ENCODE results near the gene CDRT15. TPM values are rescaled to one million over a fixed set of nuclear protein-coding genes. Genes with fewer than 3 reads are reported as not detected.
"Not testable (repeated sequence)": the region's sequence is repeated elsewhere in the genome, so short reads cannot be mapped to it uniquely, and the experiment has no call there.

CDRT15 gene
- total RNA-seq, 3 donors from 2014 or later = not detected

GRCh38 chr17:14269473-14269872 lies 32.8 kb upstream of the CDRT15 start:
- no peak for DNase-seq (ENCODE audit: low spot score in 2 of 2)
- Histone ChIP-seq H3K27ac (no peak overlapping the region), H3K9me3 (peaks cover 0 to 1% of the 10 kb centered on the region in 2 donors), H3K4me1 (no peaks in the 10 kb centered on the region), H3K27me3 (no peaks in the 10 kb centered on the region), H3K4me3 (no peak overlapping the region), H3K36me3 (no peaks in the 10 kb centered on the region)
- intact Hi-C loops (cut with DNase I; ENCODE audit: low total_unique reads) = no loop called here
- TF ChIP-seq POLR2AphosphoS5 (IDR thresholded peaks at IDR 0.05) (no peak), POLR2A (IDR thresholded peaks at IDR 0.05) (no peak)
- TF ChIP-seq, protein P1, sequence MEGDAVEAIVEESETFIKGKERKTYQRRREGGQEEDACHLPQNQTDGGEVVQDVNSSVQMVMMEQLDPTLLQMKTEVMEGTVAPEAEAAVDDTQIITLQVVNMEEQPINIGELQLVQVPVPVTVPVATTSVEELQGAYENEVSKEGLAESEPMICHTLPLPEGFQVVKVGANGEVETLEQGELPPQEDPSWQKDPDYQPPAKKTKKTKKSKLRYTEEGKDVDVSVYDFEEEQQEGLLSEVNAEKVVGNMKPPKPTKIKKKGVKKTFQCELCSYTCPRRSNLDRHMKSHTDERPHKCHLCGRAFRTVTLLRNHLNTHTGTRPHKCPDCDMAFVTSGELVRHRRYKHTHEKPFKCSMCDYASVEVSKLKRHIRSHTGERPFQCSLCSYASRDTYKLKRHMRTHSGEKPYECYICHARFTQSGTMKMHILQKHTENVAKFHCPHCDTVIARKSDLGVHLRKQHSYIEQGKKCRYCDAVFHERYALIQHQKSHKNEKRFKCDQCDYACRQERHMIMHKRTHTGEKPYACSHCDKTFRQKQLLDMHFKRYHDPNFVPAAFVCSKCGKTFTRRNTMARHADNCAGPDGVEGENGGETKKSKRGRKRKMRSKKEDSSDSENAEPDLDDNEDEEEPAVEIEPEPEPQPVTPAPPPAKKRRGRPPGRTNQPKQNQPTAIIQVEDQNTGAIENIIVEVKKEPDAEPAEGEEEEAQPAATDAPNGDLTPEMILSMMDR (IDR thresholded peaks at IDR 0.05) = no peak

- Histone ChIP-seq H3K4me1 (no peaks in the 10 kb centered on the region), H3K27ac (no peak overlapping the region)
Measured at GRCh38 chr17:14268264-14268663, 31.6 kb upstream of the CDRT15 start.

GRCh38 chr17:14261406-14261805 lies 24.7 kb upstream of the CDRT15 start:
- Histone ChIP-seq H3K36me3 (no peaks in the 10 kb centered on the region), H3K9me3 (peaks cover 0 to 7% of the 10 kb centered on the region in 2 donors), H3K4me3 (no peak overlapping the region), H3K4me1 (no peaks in the 10 kb centered on the region), H3K27ac (no peak overlapping the region), H3K27me3 (no peaks in the 10 kb centered on the region)
- DNase-seq (ENCODE audit: low spot score in 2 of 2) = no peak
- intact Hi-C loops (cut with DNase I; ENCODE audit: low total_unique reads) = no loop called here
- no peak for TF ChIP-seq POLR2A (IDR thresholded peaks at IDR 0.05)
- TF ChIP-seq, protein P1 (IDR thresholded peaks at IDR 0.05) = no peak
- no peak for TF ChIP-seq POLR2AphosphoS5 (IDR thresholded peaks at IDR 0.05)

More at GRCh38 chr17:14268264-14268663, 31.6 kb upstream of the CDRT15 start:
- TF ChIP-seq, protein P1 (IDR thresholded peaks at IDR 0.05) = no peak
- TF ChIP-seq POLR2A (IDR thresholded peaks at IDR 0.05) (no peak), POLR2AphosphoS5 (IDR thresholded peaks at IDR 0.05) (no peak)
- Histone ChIP-seq H3K27me3 (no peaks in the 10 kb centered on the region), H3K9me3 (no peaks in the 10 kb centered on the region), H3K36me3 (no peaks in the 10 kb centered on the region), H3K4me3 (no peak overlapping the region)
- intact Hi-C loops (cut with DNase I; ENCODE audit: low total_unique reads) = no loop called here
- DNase-seq (ENCODE audit: low spot score in 2 of 2) = no peak

GRCh38 chr17:14245629-14246028 lies 9.0 kb upstream of the CDRT15 start:
- Histone ChIP-seq H3K9me3 (no peaks in the 10 kb centered on the region), H3K27ac (no peak overlapping the region), H3K4me1 (no peaks in the 10 kb centered on the region), H3K36me3 (no peaks in the 10 kb centered on the region), H3K27me3 (no peaks in the 10 kb centered on the region), H3K4me3 (no peak overlapping the region)
- intact Hi-C loops (cut with DNase I; ENCODE audit: low total_unique reads) = no loop called here
- no peak for DNase-seq (ENCODE audit: low spot score in 2 of 2)
- TF ChIP-seq POLR2AphosphoS5 (IDR thresholded peaks at IDR 0.05) = no peak
- TF ChIP-seq, protein P1 (IDR thresholded peaks at IDR 0.05) = no peak
- no peak for TF ChIP-seq POLR2A (IDR thresholded peaks at IDR 0.05)

GRCh38 chr17:14245002-14245401 lies 8.3 kb upstream of the CDRT15 start:
- no peaks in the 10 kb centered on the region for H3K36me3 ChIP-seq
- no peaks in the 10 kb centered on the region for H3K9me3 ChIP-seq
- intact Hi-C loops (cut with DNase I; ENCODE audit: low total_unique reads) = no loop called here
- no peak overlapping the region for H3K4me3 ChIP-seq
- TF ChIP-seq POLR2A (IDR thresholded peaks at IDR 0.05) = no peak
- no peaks in the 10 kb centered on the region for H3K27me3 ChIP-seq
- no peak overlapping the region for H3K27ac ChIP-seq
- DNase-seq (ENCODE audit: low spot score in 2 of 2) = no peak
- H3K4me1 ChIP-seq = no peaks in the 10 kb centered on the region

DNA sequence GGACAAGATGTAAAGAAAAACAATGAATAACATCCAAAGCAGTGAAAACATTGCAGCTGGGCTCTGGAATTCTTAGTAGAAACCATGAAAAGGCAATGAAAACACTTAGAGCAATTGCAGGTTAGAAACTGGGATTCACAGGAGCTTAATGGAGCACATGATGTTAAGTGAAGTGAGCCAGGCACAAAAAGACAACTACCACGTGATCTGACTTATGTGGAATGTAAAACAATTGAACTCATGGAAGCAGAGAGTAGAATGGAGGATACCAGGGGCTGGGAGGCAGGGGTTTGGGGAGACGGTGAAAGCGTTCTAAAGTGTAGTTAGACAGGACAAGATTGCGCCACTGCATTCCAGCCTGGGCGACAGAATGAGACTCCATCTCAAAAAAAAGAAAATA lies 2.6 kb upstream of the CDRT15 start:
- intact Hi-C loops (cut with DNase I; ENCODE audit: low total_unique reads); H3K27ac ChIP-seq; H3K4me3 ChIP-seq; H3K4me1 ChIP-seq; DNase-seq (ENCODE audit: low spot score in 2 of 2); H3K9me3 ChIP-seq; H3K27me3 ChIP-seq; H3K36me3 ChIP-seq: not testable (repeated sequence)

- intact Hi-C loops (cut with DNase I; ENCODE audit: low total_unique reads); H3K4me3 ChIP-seq; H3K9me3 ChIP-seq; H3K27ac ChIP-seq; DNase-seq (ENCODE audit: low spot score in 2 of 2); H3K27me3 ChIP-seq; H3K36me3 ChIP-seq; H3K4me1 ChIP-seq: not testable (repeated sequence)
Measured at GRCh38 chr17:14236032-14236431, 630 bp downstream of the CDRT15 start.

- H3K27me3 ChIP-seq; H3K36me3 ChIP-seq; H3K4me1 ChIP-seq; intact Hi-C loops (cut with DNase I; ENCODE audit: low total_unique reads); DNase-seq (ENCODE audit: low spot score in 2 of 2); H3K27ac ChIP-seq; H3K4me3 ChIP-seq; H3K9me3 ChIP-seq: not testable (repeated sequence)
Measured at GRCh38 chr17:14235047-14235446, 1.6 kb downstream of the CDRT15 start.

DNA sequence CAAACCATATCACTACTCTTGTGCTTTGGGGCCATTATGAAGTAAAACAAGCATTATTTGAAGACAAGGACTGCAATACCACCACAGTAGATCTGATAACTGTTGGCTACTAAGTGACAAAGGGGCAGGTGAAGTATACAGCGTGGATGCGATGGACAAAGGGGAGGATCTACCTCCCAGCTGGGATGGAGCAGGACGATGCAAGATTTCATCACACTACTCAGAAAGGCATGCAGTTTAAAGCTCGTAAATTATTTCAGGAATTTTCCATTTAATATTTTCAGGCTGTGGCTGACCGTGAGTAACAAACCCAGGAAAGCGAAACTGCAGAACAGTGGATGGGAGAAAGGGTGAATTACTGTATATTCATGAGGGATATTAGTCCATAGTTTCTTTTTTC lies 5.5 kb downstream of the CDRT15 start:
- intact Hi-C loops (cut with DNase I; ENCODE audit: low total_unique reads); H3K27ac ChIP-seq; H3K36me3 ChIP-seq; H3K4me1 ChIP-seq; H3K4me3 ChIP-seq; H3K9me3 ChIP-seq; H3K27me3 ChIP-seq; DNase-seq (ENCODE audit: low spot score in 2 of 2): not testable (repeated sequence)

All from breast epithelium (tissue), 4 donors.